GM18498 (cell line): ENCODE measurements around the gene GRIN1.

ENCODE experiments used
- ATAC-seq: cut with Tn5 transposase; IDR thresholded peaks from one replicate; pipeline ENCODE4 v1.9.1; 2021; ENCODE audit warnings: mild to moderate bottlenecking, moderate library complexity; ENCODE audit not compliant: unreplicated experiment

The GRIN1 gene

DNA sequence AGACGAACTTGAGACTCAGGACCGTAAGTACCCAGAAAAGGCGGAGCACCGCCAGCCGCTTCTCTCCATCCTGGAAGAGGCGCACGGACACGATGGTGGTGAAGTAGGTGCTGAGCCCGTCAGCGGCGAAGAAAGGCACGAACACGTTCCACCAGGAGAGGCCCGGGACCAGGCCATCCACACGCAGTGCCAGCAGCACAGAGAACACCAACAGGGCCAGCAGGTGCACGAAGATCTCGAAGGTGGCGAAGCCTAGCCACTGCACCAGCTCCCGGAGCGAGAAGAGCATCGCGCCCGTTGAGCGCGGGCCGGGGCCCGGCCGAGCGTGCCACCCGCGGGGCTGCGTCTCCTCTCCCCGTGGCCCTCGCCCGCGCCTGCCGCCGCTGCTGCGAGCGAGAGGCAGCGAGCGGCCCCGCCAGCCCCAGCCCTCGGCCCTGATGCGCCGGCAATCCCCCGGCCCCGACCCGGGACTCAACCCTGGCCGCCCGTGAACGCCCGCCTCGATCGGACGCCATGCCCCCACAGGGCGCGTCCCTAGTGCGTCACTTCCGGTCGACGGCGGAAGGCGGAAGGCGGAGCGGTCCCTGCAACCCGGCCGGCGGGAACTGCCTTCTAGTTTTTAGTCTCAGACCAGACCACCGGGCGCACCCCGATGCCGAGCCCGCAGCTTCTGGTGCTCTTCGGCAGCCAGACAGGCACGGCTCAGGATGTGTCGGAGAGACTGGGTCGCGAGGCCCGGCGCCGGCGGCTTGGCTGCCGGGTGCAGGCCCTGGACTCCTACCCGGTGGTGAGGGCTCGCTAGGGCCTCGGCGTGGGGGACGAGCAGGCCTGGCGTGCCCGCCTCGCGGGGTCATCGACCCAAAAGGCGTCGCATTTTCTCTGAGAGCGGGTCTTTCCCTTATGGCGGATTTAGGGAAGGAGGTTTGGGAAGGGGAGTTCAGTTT is 66.4 kb downstream of the GRIN1 start, which contains the start of the genes NDOR1 and TMEM203:
NDOR1 (plus strand) TSS at position 575 of the 944 bp plus-strand sequence; CDS start at position 653, 78 bp downstream.
TMEM203 (minus strand) TSS at position 523 of the 944 bp plus-strand sequence; CDS start at position 289, 234 bp downstream.
- ATAC-seq, result peak; percentile 39

DNA sequence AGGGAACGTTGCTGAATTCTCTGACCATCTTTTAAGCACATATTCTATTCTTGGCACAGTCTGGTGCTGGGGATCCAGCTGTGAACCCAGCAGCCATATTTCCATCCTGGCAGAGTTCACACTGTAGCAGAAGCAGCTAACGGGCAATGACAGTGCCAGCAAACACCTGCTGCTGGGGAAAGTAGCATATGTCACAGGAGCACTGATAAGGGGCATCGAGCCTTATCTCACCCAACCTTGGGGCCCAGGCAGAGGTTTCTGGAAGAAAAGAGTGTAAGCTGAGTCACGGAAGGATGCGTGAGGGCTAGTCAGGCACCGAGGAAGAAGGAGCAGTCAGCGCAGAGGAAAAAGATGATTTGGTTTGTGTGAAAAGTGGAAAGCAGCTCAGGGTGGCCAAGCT is 67.6 kb downstream of the GRIN1 start:
- ATAC-seq, result no peak

DNA sequence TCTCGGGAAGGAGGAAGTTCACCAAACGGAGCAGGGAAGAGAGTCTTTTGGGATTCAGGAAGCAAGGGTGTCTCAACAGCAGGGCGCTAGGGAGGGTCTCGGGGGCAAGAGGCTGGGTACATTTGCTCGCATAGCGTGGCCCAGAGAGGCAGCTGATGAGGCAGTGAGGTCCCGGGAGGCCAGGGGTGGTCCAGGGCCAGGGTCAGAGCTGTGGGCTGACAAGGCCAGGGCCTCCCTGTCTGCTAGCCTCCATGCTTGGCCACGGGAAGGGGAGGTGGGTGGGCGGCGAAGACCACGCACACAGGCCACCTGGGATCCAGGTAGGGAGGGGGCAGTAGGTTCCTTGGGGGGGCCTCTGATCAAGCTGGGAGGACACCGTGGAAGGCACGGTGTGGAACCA is 72.6 kb downstream of the GRIN1 start:
- ATAC-seq, result no peak

DNA sequence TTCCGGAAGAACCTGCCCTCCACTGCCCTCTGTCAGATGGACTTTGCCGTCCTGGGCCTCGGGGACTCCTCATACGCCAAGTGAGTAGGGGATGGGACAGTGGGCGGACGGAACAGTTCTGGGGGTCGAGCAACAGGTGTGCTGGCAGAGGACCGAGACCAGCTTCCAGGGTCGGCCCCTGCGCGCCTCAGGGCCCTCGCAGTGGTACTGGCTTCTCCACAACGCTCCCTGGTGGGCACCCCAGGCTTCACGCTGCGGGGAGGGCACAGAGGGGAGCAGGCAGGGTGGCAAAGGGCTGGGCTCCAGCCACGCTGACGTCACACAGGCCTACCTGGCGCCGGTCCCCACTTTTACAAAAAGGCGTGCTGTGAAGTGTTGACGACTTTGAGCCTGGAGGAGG is 73.6 kb downstream of the GRIN1 start:
- ATAC-seq, result no peak

DNA sequence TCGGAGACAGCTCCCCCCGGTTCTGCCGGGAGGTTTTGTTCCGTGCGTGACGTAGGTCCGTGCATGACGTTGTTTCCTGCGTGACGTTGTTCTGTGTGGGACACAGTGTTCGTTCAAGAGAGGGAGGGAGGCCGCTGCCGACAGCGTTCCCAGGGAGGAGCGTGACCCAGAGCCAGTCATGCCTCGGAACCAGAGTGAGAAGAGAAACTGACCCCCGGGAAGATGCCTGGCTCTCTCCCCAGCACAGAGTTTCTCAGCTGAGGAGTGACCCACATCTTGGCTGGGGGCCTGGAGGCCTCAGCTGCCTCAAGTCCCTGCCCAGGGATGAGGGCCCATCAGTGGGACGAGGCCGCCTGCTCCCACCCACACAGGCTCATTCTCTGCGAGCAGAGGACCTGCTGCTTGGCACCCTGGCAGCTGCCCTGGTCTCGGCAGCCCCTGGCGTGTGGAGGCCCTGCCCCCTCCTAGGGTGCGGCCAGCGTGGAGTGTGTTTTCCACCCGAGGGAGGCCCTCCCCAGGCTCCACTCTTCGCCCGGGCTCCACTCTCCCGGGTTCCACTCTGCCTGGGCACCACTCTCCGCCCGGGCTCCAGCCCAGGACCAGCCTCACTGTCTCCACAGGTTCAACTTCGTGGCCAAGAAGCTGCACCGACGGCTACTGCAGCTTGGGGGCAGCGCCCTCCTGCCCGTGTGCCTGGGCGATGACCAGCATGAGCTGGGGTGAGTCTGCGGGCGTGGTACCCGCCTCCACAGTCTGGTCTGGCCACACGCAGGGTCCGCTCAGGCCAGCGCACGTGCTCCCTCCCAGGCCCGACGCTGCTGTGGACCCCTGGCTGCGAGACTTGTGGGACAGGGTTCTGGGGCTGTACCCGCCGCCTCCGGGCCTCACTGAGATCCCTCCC is 74.5 kb downstream of the GRIN1 start:
- ATAC-seq, result no peak

DNA sequence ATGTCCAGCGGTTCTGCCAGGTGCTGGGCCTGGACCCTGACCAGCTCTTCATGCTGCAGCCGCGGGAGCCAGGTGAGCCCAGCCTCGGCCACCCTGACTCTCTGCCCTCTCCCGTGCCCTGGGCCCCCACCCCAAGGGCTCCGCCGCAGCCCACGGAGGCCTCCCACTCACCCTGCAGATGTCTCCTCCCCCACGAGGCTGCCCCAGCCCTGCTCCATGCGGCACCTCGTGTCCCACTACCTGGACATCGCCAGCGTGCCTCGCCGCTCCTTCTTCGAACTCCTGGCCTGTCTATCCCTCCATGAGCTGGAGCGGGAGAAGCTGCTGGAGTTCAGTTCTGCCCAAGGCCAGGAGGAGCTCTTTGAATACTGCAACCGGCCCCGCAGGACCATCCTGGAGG is 75.7 kb downstream of the GRIN1 start:
- ATAC-seq, result no peak

DNA sequence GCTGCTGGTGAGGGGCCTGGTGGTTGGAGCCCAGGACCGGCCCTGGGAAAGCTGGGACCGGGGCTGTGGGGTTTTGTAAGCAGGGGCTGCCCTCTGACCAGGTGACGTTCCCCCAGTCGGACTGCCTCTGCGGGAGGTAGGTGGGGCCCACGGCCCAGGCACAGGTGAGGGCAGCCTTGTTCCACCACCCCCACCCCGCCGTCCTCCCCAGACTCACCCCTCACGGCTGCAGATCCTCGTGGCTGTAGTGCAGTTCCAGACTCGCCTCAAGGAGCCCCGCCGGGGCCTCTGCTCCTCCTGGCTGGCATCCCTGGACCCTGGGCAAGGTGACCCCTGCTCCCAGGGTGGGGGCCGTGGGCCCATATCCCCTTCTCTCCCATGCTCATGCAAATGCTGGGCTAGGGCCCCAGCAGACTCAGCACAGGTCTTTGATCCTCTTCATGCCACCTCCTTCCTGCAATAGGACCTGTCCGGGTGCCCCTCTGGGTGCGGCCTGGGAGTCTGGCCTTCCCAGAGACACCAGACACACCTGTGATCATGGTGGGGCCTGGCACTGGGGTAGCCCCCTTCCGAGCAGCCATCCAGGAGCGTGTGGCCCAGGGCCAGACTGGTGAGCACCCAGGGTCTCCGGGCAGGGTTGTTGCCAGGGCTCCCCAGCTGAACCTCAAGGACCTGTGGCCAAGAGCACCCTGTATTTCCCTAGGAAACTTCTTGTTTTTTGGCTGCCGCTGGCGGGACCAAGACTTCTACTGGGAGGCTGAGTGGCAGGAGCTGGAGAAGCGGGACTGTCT is 76.4 kb downstream of the GRIN1 start:
- no peak for ATAC-seq

DNA sequence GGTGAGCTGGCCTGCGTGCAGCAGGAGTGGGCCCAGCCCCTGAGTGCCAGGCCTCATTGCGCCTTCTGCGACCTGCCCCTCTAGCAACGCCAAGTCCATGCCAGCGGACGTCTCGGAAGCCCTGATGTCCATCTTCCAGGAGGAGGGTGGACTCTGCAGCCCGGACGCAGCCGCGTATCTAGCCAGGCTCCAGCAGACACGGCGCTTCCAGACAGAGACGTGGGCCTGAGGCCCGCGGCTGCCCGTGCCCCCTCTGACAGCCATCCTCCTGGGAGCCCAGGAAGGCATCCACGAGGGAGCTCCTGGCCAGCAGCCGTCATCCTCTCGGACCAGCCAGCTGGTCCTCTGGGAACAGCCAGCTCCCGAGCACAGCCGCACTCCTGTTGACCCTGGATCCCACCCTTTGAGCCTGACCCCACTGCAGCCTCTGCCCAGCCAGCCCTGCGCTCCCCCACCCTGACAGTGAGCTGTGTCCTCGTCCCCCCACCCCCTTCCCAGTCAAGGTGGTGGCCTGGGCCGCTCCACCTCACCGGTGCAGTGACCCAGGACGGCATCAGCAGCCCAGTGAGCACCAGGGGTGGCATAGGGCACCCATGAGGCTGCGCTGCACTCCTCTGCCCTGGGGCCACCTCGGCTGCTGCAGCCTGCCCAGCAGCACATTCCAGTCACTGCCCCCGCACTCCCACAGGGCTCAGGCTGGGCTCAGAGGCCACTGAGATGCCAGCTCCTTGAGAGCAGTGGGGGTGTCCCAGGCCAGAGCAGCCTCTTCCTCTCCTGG is 77.4 kb downstream of the GRIN1 start:
- ATAC-seq, result no peak

DNA sequence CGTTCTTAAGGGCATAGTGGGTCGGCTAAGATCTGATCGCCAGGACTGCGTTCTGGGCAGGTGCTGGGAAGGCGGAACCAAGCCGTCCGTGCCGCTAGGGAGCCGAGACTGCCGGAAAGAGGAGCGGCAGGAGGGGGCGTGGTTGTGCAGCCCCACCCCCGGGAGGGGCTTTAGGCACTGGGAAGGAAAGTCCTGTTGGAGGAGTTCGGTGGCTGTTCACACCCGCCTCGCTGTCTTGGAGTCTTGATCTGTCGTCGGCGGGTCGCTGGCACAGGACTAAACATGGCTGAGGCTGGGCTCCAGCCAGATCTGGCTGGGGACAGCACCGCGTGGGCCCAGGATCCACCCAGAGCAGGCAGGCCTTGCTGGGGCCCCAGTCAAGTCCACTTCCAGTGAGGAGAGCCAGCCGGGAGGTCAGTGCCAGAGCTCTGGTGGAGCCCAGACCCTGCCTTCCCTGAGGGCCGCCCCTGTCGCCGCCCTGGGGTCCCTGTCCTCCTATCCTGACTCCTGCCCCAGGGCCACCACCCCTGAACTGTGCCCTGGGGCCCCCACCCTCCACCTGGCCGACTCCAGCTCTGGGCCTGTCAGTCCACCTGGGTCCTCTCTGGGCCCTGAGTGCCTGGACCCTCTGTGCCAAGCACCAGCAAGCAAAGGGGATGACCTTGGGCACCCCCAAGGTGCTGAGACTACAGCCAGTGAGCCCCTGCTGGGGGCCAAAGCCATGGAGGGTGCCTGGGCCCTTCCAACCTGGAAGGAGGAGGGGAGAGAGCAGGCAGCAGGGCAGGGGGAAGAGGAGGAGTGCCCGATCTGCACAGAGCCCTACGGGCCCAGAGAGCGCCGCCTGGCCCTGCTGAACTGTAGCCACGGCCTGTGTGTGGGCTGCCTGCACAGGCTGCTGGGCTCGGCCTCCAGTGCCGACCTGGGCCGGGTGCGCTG is 78.6 kb downstream of the GRIN1 start:
- no peak for ATAC-seq

DNA sequence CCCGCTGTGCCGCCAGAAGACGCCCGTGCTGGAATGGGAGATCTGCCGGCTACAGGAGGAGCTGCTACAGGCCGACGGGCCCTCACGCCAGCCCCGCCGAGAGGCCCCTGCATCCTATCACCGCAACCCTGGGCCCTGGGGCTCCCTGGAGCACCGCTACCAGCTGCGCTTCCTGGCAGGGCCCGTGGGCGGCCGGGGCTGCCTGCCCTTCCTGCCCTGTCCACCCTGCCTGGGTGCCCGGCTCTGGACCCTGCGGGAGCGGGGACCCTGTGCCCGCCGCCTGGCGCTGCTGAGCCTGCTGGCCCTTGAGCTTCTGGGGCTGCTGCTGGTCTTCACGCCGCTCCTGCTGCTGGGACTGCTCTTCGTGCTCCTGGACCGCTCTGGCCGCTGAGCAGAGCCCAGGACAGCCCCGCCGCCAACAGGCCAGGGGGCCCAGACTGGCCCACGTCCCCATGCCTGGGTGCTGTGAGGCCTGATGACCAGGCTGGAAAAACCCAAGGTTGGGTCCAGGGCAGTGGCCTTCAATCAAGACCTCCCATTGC is 79.3 kb downstream of the GRIN1 start:
- no peak for ATAC-seq
